Vagina (tissue), 2 donors: ENCODE results near the gene GLG1. TPM values are rescaled to one million over a fixed set of nuclear protein-coding genes. Genes with fewer than 3 reads are reported as not detected.

Experiments used
- DNase-seq, 2 donors: peaks; one replicate each; pipeline ENCODE4 v3.0.0-alpha.2; 2017; ENCODE audit errors: extremely low spot score in 2 of 2
- H3K27ac ChIP-seq: fragments of 200-600 bp; sonication (generic); one replicate; pipeline ENCODE4 v1.5.1; 2019
- H3K27me3 ChIP-seq: fragments of 200-600 bp; sonication (generic); one replicate; pipeline ENCODE4 v1.5.1; 2019
- H3K36me3 ChIP-seq, 2 donors: fragments of 200-600 bp; sonication (generic); one replicate each; pipeline ENCODE4 v1.5.1; 2017 to 2019
- H3K4me1 ChIP-seq: fragments of 200-600 bp; sonication (generic); one replicate; pipeline ENCODE4 v1.5.1; 2019
- H3K4me3 ChIP-seq, 2 donors: fragments of 200-600 bp; sonication (generic); 1 replicate in 1 of 2; 2 replicates in 1 of 2; pipeline ENCODE4 v1.5.1; 2016 to 2019
- H3K9me3 ChIP-seq: fragments of 200-600 bp; sonication (generic); one replicate; pipeline ENCODE4 v1.5.1; 2019
- CTCF ChIP-seq, 3 experiments: fragments of 450-650 bp in 2 of 3; fragments of 200-600 bp in 1 of 3; sonication (generic) in 1 of 3; IDR thresholded peaks; one replicate each; pipeline ENCODE4 v1.5.1; 2017 to 2019; ENCODE audit warnings: antibody characterized with exemption in 3 of 3, mild to moderate bottlenecking in 2 of 3, moderate library complexity in 2 of 3
- POLR2A ChIP-seq, 2 donors: fragments of 450-650 bp; IDR thresholded peaks; one replicate each; pipeline ENCODE4 v1.6.1; 2017; ENCODE audit warnings: antibody characterized with exemption in 2 of 2, mild to moderate bottlenecking in 2 of 2, moderate library complexity in 2 of 2
- POLR2AphosphoS5 ChIP-seq, 2 donors: sonication (generic); formaldehyde crosslinking; IDR thresholded peaks; one replicate each; pipeline ENCODE4 v1.9.0; 2017; ENCODE audit warnings: antibody characterized with exemption in 2 of 2, mild to moderate bottlenecking in 2 of 2, low read depth in 1 of 2; ENCODE audit not compliant: insufficient read depth in 1 of 2
- intact Hi-C: fragments of 100-400 bp; cut with DNase I; formaldehyde crosslinking; loops from one replicate; pipeline ENCODE4 v1.15.1; 2023
- total RNA-seq: library from RNA; depleted of rRNA; stranded (reverse); fragments of >200 nt; gene quantifications from one replicate; pipeline ENCODE4 v1.2.3, GENCODE V29; 2016

The GLG1 gene
- total RNA-seq, 1 donor from 2014 or later, result 76.9 TPM

- Histone ChIP-seq H3K36me3 (peaks cover 0 to 44% of the 10 kb centered on the region in 2 donors), H3K4me1 (peaks cover 4% of the 10 kb centered on the region), H3K27me3 (no peaks in the 10 kb centered on the region), H3K4me3 (no peak overlapping the region), H3K27ac (no peak overlapping the region), H3K9me3 (no peaks in the 10 kb centered on the region)
- no peak for DNase-seq
- intact Hi-C loops, result no loop called here
- TF ChIP-seq CTCF (IDR thresholded peaks at IDR 0.05) (no peak), POLR2A (IDR thresholded peaks at IDR 0.05) (no peak), POLR2AphosphoS5 (IDR thresholded peaks at IDR 0.05; ENCODE audit: insufficient read depth in 1 of 2, low read depth in 1 of 2) (no peak)
Observed at GRCh38 chr16:74650966-74651567, 44.2 kb upstream of the GLG1 start.

GRCh38 chr16:74649839-74650504 is 43.1 kb upstream of the GLG1 start:
- no peak overlapping the region for H3K4me3 ChIP-seq
- H3K9me3 ChIP-seq, result no peaks in the 10 kb centered on the region
- peaks cover 0 to 55% of the 10 kb centered on the region in 2 donors for H3K36me3 ChIP-seq
- H3K4me1 ChIP-seq, result peaks cover 4% of the 10 kb centered on the region
- no peak for TF ChIP-seq POLR2A (IDR thresholded peaks at IDR 0.05)
- no peak for TF ChIP-seq CTCF (IDR thresholded peaks at IDR 0.05)
- TF ChIP-seq POLR2AphosphoS5 (IDR thresholded peaks at IDR 0.05; ENCODE audit: insufficient read depth in 1 of 2, low read depth in 1 of 2), result no peak
- H3K27ac ChIP-seq, result no peak overlapping the region
- DNase-seq, result no peak
- intact Hi-C loops, result no loop called here
- H3K27me3 ChIP-seq, result no peaks in the 10 kb centered on the region

DNA sequence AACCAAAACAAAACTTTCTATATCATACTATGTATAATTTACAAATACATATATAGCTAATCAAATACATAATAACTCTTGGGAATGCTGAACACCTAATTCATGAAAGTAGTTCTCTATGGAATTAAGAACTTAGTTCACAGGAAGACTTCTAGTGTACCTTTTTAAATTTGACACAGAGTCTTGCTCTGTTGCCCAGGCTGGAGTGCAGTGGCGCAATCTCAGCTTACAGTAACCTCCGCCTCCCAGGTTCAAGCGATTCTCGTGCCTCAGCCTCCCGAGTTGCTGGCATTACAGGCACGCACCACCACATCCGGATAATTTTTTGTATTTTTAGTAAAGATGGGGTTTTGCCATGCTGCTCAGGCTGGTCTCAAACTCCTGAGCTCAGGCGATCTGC is 35.1 kb upstream of the GLG1 start:
- DNase-seq, result no peak
- Histone ChIP-seq H3K9me3 (no peaks in the 10 kb centered on the region), H3K36me3 (peaks cover 0 to 45% of the 10 kb centered on the region in 2 donors), H3K27me3 (no peaks in the 10 kb centered on the region), H3K4me3 (no peak overlapping the region), H3K4me1 (no peaks in the 10 kb centered on the region), H3K27ac (no peak overlapping the region)
- intact Hi-C loops, result no loop called here
- TF ChIP-seq POLR2AphosphoS5 (IDR thresholded peaks at IDR 0.05; ENCODE audit: insufficient read depth in 1 of 2, low read depth in 1 of 2) (no peak), CTCF (IDR thresholded peaks at IDR 0.05) (no peak), POLR2A (IDR thresholded peaks at IDR 0.05) (no peak)

GRCh38 chr16:74637742-74638453 is 31.0 kb upstream of the GLG1 start:
- Histone ChIP-seq H3K36me3 (peaks cover 0 to 21% of the 10 kb centered on the region in 2 donors), H3K27ac (no peak overlapping the region), H3K27me3 (no peaks in the 10 kb centered on the region), H3K9me3 (no peaks in the 10 kb centered on the region), H3K4me1 (no peaks in the 10 kb centered on the region), H3K4me3 (no peak overlapping the region)
- TF ChIP-seq POLR2A (IDR thresholded peaks at IDR 0.05), result no peak
- no peak for TF ChIP-seq POLR2AphosphoS5 (IDR thresholded peaks at IDR 0.05; ENCODE audit: insufficient read depth in 1 of 2, low read depth in 1 of 2)
- TF ChIP-seq CTCF (IDR thresholded peaks at IDR 0.05), result no peak
- no peak for DNase-seq
- intact Hi-C loops, result no loop called here
